ENCODE data around the gene RPL36.

DNA sequence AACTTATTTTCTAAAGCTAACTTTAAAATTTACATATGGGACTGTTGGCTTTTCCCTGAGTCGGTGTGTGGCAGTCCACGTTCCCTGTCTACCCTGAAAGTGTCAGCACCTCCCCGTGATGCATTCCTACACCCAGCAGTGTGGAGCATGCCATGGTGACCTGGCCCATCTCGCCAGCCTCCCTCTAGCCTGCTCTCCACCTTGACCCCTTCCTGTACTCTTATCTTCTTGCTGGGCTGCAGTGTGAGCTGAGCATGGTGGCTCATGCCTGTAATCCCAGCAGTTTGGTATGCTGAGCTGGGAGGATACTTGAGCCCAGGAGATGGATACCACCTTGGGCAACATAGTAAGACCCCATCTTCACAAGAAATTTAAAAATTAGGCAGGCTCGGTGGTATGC lies 35.2 kb upstream of the RPL36 start:
- TF ChIP-seq HOXA7 (CRISPR knock-in tag; IDR thresholded peaks at IDR 0.05) (no peak), MAX (IDR thresholded peaks at IDR 0.05) (no peak), CBX8 (IDR thresholded peaks at IDR 0.05) (no peak), RNF2 (IDR thresholded peaks at IDR 0.05; ENCODE audit: borderline replicate concordance, low read depth) (no peak), RAD21 (conservative IDR thresholded peaks at IDR 0.05 in 1 of 2, IDR thresholded peaks at IDR 0.05 in 1 of 2) (no peak), CEBPB (IDR thresholded peaks at IDR 0.05) (no peak), POLR2A (IDR thresholded peaks at IDR 0.05; ENCODE audit: low read length) (no peak), ELK1 (IDR thresholded peaks at IDR 0.05; ENCODE audit: low read depth, low read length) (no peak), BHLHE40 (IDR thresholded peaks at IDR 0.05; ENCODE audit: low read depth, low read length) (no peak), KDM1A (IDR thresholded peaks at IDR 0.05; ENCODE audit: low read depth) (no peak)
- TF ChIP-seq, protein P1, sequence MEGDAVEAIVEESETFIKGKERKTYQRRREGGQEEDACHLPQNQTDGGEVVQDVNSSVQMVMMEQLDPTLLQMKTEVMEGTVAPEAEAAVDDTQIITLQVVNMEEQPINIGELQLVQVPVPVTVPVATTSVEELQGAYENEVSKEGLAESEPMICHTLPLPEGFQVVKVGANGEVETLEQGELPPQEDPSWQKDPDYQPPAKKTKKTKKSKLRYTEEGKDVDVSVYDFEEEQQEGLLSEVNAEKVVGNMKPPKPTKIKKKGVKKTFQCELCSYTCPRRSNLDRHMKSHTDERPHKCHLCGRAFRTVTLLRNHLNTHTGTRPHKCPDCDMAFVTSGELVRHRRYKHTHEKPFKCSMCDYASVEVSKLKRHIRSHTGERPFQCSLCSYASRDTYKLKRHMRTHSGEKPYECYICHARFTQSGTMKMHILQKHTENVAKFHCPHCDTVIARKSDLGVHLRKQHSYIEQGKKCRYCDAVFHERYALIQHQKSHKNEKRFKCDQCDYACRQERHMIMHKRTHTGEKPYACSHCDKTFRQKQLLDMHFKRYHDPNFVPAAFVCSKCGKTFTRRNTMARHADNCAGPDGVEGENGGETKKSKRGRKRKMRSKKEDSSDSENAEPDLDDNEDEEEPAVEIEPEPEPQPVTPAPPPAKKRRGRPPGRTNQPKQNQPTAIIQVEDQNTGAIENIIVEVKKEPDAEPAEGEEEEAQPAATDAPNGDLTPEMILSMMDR (IDR thresholded peaks at IDR 0.05) = no peak
- TF ChIP-seq, protein P2, sequence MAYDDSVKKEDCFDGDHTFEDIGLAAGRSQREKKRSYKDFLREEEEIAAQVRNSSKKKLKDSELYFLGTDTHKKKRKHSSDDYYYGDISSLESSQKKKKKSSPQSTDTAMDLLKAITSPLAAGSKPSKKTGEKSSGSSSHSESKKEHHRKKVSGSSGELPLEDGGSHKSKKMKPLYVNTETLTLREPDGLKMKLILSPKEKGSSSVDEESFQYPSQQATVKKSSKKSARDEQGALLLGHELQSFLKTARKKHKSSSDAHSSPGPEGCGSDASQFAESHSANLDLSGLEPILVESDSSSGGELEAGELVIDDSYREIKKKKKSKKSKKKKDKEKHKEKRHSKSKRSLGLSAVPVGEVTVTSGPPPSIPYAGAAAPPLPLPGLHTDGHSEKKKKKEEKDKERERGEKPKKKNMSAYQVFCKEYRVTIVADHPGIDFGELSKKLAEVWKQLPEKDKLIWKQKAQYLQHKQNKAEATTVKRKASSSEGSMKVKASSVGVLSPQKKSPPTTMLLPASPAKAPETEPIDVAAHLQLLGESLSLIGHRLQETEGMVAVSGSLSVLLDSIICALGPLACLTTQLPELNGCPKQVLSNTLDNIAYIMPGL (CRISPR knock-in tag; IDR thresholded peaks at IDR 0.05; ENCODE audit: borderline replicate concordance) = no peak
